GM10248 (cell line): ENCODE measurements around the gene OLFM1.

Experiments
- CTCF ChIA-PET: fragments of 300-600 bp; sonication (Branson Sonifier 250); formaldehyde crosslinking; extraction: SDS; loops from one replicate; lab custom pipeline; 2021; ENCODE audit warnings: antibody characterized with exemption; lab: Yijun Ruan, JAX
- POLR2A ChIA-PET: fragments of 350-650 bp; sonication (Branson Sonifier 250); formaldehyde crosslinking; extraction: SDS; loops from one replicate; lab custom pipeline; 2020; ENCODE audit warnings: antibody characterized with exemption; lab: Yijun Ruan, JAX
- DNase-seq: peaks from one replicate; pipeline ENCODE4 v3.0.0; 2012; ENCODE audit errors: extremely low spot score
- CTCF ChIP-seq: IDR thresholded peaks from 2 replicates; pipeline ENCODE4 v1.5.1; 2012; ENCODE audit warnings: mild to moderate bottlenecking, low read depth; ENCODE audit errors: extremely low read depth, missing control alignments, control extremely low read depth

Gene OLFM1

GRCh38 chr9:135141183-135141774 lies 53.8 kb downstream of the OLFM1 start:
- no peak for TF ChIP-seq CTCF
- DNase-seq = no peak
- ChIA-PET CTCF (no interaction called here), POLR2A (no interaction called here)

- no peak for DNase-seq
- POLR2A ChIA-PET = no interaction called here
- CTCF ChIA-PET = no interaction called here
- TF ChIP-seq CTCF = no peak
Measured at GRCh38 chr9:135144581-135145170, 57.2 kb downstream of the OLFM1 start.

GRCh38 chr9:135145312-135145711 lies 57.8 kb downstream of the OLFM1 start:
- no peak for TF ChIP-seq CTCF
- CTCF ChIA-PET = no interaction called here
- POLR2A ChIA-PET = no interaction called here
- no peak for DNase-seq

GRCh38 chr9:135146241-135146640 lies 58.8 kb downstream of the OLFM1 start:
- no peak for DNase-seq
- TF ChIP-seq CTCF = no peak
- POLR2A ChIA-PET = no interaction called here
- CTCF ChIA-PET = no interaction called here

- ChIA-PET CTCF (no interaction called here), POLR2A (no interaction called here)
- no peak for TF ChIP-seq CTCF
- no peak for DNase-seq
Measured at GRCh38 chr9:135146766-135147473, 59.5 kb downstream of the OLFM1 start.

GRCh38 chr9:135147474-135147805 lies 60.0 kb downstream of the OLFM1 start:
- ChIA-PET CTCF (no interaction called here), POLR2A (no interaction called here)
- TF ChIP-seq CTCF = no peak
- DNase-seq = no peak
